Measurements from ENCODE around the gene ABCB8.

ABCB8 gene

GRCh38 chr7:150993511-150993910 lies 34.7 kb upstream of the ABCB8 start:
- Mint-ChIP-seq H3K27me3 (no peaks in the 10 kb centered on the region), H3K9me3 (ENCODE audit: low read depth) (peaks cover 15% of the 10 kb centered on the region), H3K27ac (no peak overlapping the region), H3K36me3 (peaks cover 10% of the 10 kb centered on the region), H3K4me3 (no peak overlapping the region), H3K4me1 (ENCODE audit: low read depth) (peaks cover 40% of the 10 kb centered on the region)

- Mint-ChIP-seq H3K4me3 (peak overlapping the region; percentile 20), H3K27ac (no peak overlapping the region), H3K4me1 (ENCODE audit: low read depth) (peaks cover 40% of the 10 kb centered on the region), H3K36me3 (peaks cover 10% of the 10 kb centered on the region), H3K9me3 (ENCODE audit: low read depth) (peaks cover 15% of the 10 kb centered on the region), H3K27me3 (no peaks in the 10 kb centered on the region)
These were observed 34.0 kb upstream of the ABCB8 start for GRCh38 chr7:150994141-150994837.

GRCh38 chr7:150994838-150995510 lies 33.3 kb upstream of the ABCB8 start:
- Mint-ChIP-seq H3K4me1 (ENCODE audit: low read depth) (peaks cover 40% of the 10 kb centered on the region), H3K9me3 (ENCODE audit: low read depth) (peaks cover 13% of the 10 kb centered on the region), H3K27ac (no peak overlapping the region), H3K36me3 (peaks cover 10% of the 10 kb centered on the region), H3K4me3 (peak overlapping the region; percentile 20), H3K27me3 (no peaks in the 10 kb centered on the region)

- Mint-ChIP-seq H3K9me3 (ENCODE audit: low read depth) (no peaks in the 10 kb centered on the region), H3K27ac (no peak overlapping the region), H3K4me3 (no peak overlapping the region), H3K4me1 (ENCODE audit: low read depth) (peaks cover 44% of the 10 kb centered on the region), H3K36me3 (no peaks in the 10 kb centered on the region), H3K27me3 (no peaks in the 10 kb centered on the region)
These were observed 31.7 kb upstream of the ABCB8 start for GRCh38 chr7:150996376-150997074.

- Mint-ChIP-seq H3K4me3 (no peak overlapping the region), H3K27ac (no peak overlapping the region), H3K9me3 (ENCODE audit: low read depth) (no peaks in the 10 kb centered on the region), H3K27me3 (no peaks in the 10 kb centered on the region), H3K4me1 (ENCODE audit: low read depth) (peaks cover 44% of the 10 kb centered on the region), H3K36me3 (no peaks in the 10 kb centered on the region)
These were observed 31.2 kb upstream of the ABCB8 start for GRCh38 chr7:150997075-150997511.

- H3K27me3 Mint-ChIP-seq, result no peaks in the 10 kb centered on the region
- H3K9me3 Mint-ChIP-seq (ENCODE audit: low read depth), result no peaks in the 10 kb centered on the region
- H3K4me3 Mint-ChIP-seq, result peak overlapping the region; percentile 32
- no peaks in the 10 kb centered on the region for H3K36me3 Mint-ChIP-seq
- H3K27ac Mint-ChIP-seq, result no peak overlapping the region
- H3K4me1 Mint-ChIP-seq (ENCODE audit: low read depth), result peaks cover 41% of the 10 kb centered on the region
These were observed 30.4 kb upstream of the ABCB8 start for GRCh38 chr7:150997817-150998216.

GRCh38 chr7:150998341-150998740 lies 29.9 kb upstream of the ABCB8 start:
- Mint-ChIP-seq H3K4me3 (no peak overlapping the region), H3K9me3 (ENCODE audit: low read depth) (no peaks in the 10 kb centered on the region), H3K27me3 (no peaks in the 10 kb centered on the region), H3K4me1 (ENCODE audit: low read depth) (peaks cover 40% of the 10 kb centered on the region), H3K27ac (no peak overlapping the region), H3K36me3 (no peaks in the 10 kb centered on the region)

- Mint-ChIP-seq H3K27me3 (no peaks in the 10 kb centered on the region), H3K36me3 (no peaks in the 10 kb centered on the region)
These were observed 29.2 kb upstream of the ABCB8 start for GRCh38 chr7:150999001-150999400.

GRCh38 chr7:150999497-151000230 lies 28.6 kb upstream of the ABCB8 start:
- H3K4me1 Mint-ChIP-seq (ENCODE audit: low read depth), result peaks cover 34% of the 10 kb centered on the region

More at GRCh38 chr7:150999001-150999400, 29.2 kb upstream of the ABCB8 start:
- H3K4me1 Mint-ChIP-seq (ENCODE audit: low read depth), result peaks cover 38% of the 10 kb centered on the region
- H3K4me3 Mint-ChIP-seq, result no peak overlapping the region
- no peak overlapping the region for H3K27ac Mint-ChIP-seq
- H3K9me3 Mint-ChIP-seq (ENCODE audit: low read depth), result no peaks in the 10 kb centered on the region

GRCh38 chr7:151000897-151001495 lies 27.3 kb upstream of the ABCB8 start:
- peaks cover 34% of the 10 kb centered on the region for H3K4me1 Mint-ChIP-seq (ENCODE audit: low read depth)
- no peaks in the 10 kb centered on the region for H3K27me3 Mint-ChIP-seq
- no peak overlapping the region for H3K27ac Mint-ChIP-seq
- H3K4me3 Mint-ChIP-seq, result no peak overlapping the region
- H3K36me3 Mint-ChIP-seq, result peaks cover 2% of the 10 kb centered on the region
- H3K9me3 Mint-ChIP-seq (ENCODE audit: low read depth), result no peaks in the 10 kb centered on the region

More at GRCh38 chr7:150999497-151000230, 28.6 kb upstream of the ABCB8 start:
- Mint-ChIP-seq H3K9me3 (ENCODE audit: low read depth) (no peaks in the 10 kb centered on the region), H3K27ac (no peak overlapping the region), H3K27me3 (no peaks in the 10 kb centered on the region), H3K36me3 (peaks cover 2% of the 10 kb centered on the region), H3K4me3 (no peak overlapping the region)

GRCh38 chr7:151001546-151001945 lies 26.7 kb upstream of the ABCB8 start:
- Mint-ChIP-seq H3K27me3 (no peaks in the 10 kb centered on the region), H3K9me3 (ENCODE audit: low read depth) (no peaks in the 10 kb centered on the region), H3K4me3 (no peak overlapping the region), H3K36me3 (peaks cover 2% of the 10 kb centered on the region), H3K4me1 (ENCODE audit: low read depth) (peaks cover 34% of the 10 kb centered on the region), H3K27ac (no peak overlapping the region)

GRCh38 chr7:151003572-151003971 lies 24.7 kb upstream of the ABCB8 start:
- no peaks in the 10 kb centered on the region for H3K27me3 Mint-ChIP-seq

GRCh38 chr7:151005566-151005965 lies 22.7 kb upstream of the ABCB8 start:
- Mint-ChIP-seq H3K27me3 (no peaks in the 10 kb centered on the region), H3K9me3 (ENCODE audit: low read depth) (no peaks in the 10 kb centered on the region), H3K36me3 (peaks cover 2% of the 10 kb centered on the region), H3K4me3 (no peak overlapping the region), H3K4me1 (ENCODE audit: low read depth) (peaks cover 28% of the 10 kb centered on the region), H3K27ac (no peak overlapping the region)

More at GRCh38 chr7:151003572-151003971, 24.7 kb upstream of the ABCB8 start:
- Mint-ChIP-seq H3K36me3 (peaks cover 2% of the 10 kb centered on the region), H3K9me3 (ENCODE audit: low read depth) (no peaks in the 10 kb centered on the region), H3K4me3 (no peak overlapping the region), H3K4me1 (ENCODE audit: low read depth) (peaks cover 37% of the 10 kb centered on the region), H3K27ac (no peak overlapping the region)

GRCh38 chr7:151006590-151007300 lies 21.5 kb upstream of the ABCB8 start:
- Mint-ChIP-seq H3K36me3 (peaks cover 2% of the 10 kb centered on the region), H3K27ac (no peak overlapping the region), H3K9me3 (ENCODE audit: low read depth) (no peaks in the 10 kb centered on the region), H3K27me3 (no peaks in the 10 kb centered on the region), H3K4me3 (no peak overlapping the region), H3K4me1 (ENCODE audit: low read depth) (peaks cover 35% of the 10 kb centered on the region)
